Measurements from ENCODE around the gene PKN1. TPM values are rescaled to one million over a fixed set of nuclear protein-coding genes. Genes with fewer than 3 reads are reported as not detected.

The PKN1 gene
- total and polyA plus RNA-seq, 9 of the 15 experiments (the other 6 are each of a cell fraction or from before 2014, with no cell fraction given), result 0.30 to 228 (median 77.5) TPM

GRCh38 chr19:14496029-14496833, 63.1 kb downstream of the PKN1 start, which contains the start of gene GIPC1 (continued):
- TF ChIP-seq CREB3L1 (IDR thresholded peaks at IDR 0.05; ENCODE audit: borderline replicate concordance, low read depth), result peak; percentile 68; the same call in 1 of the 2 replicates
- no peak for TF ChIP-seq NR2C2 (CRISPR knock-in tag; IDR thresholded peaks at IDR 0.05)
- peak; percentile 54; the same call in 1 of the 2 replicates for TF ChIP-seq NR2C2 (tag; IDR thresholded peaks at IDR 0.05)
- peak; percentile 97 to 98 for TF ChIP-seq MNT (conservative IDR thresholded peaks at IDR 0.05)
- peak; percentile 59; the same call in 1 of the 2 replicates for TF ChIP-seq TEAD4 (IDR thresholded peaks at IDR 0.05; ENCODE audit: low read length)
- TF ChIP-seq TEAD4 (CRISPR knock-in tag; IDR thresholded peaks at IDR 0.05; ENCODE audit: borderline replicate concordance), result no peak
- no peak for TF ChIP-seq ZNF316 (IDR thresholded peaks at IDR 0.05)
- 0 out of 2 replicates have a peak, but pooled peaks have one; percentile 81 for TF ChIP-seq ARID4B (CRISPR knock-in tag; IDR thresholded peaks at IDR 0.05)
- peak; percentile 98 for TF ChIP-seq MBD2 (IDR thresholded peaks at IDR 0.05; ENCODE audit: borderline replicate concordance, low read depth)
- no peak for TF ChIP-seq BRD4 (IDR thresholded peaks at IDR 0.05)
- TF ChIP-seq YY1 (IDR thresholded peaks at IDR 0.05; ENCODE audit: borderline replicate concordance in 1 of 3, control insufficient read depth in 1 of 3, extremely low read depth in 1 of 3, insufficient read depth in 3 of 3, insufficient read length in 1 of 3, insufficient replicate concordance in 2 of 3, low read depth in 1 of 3, low read length in 2 of 3), result peak in 1 of 3 experiments; percentile 5
- TF ChIP-seq GATAD2B (IDR thresholded peaks at IDR 0.05; ENCODE audit: borderline replicate concordance), result no peak
- TF ChIP-seq CREB1 (IDR thresholded peaks at IDR 0.05), result no peak
- TF ChIP-seq CREB1 (CRISPR knock-in tag; IDR thresholded peaks at IDR 0.05), result peak; percentile 73
- TF ChIP-seq TAL1 (IDR thresholded peaks at IDR 0.05), result no peak
